Kidney epithelial cell (primary cell): Measurements from ENCODE around the gene SETBP1. TPM values are rescaled to one million over a fixed set of nuclear protein-coding genes. Genes with fewer than 3 reads are reported as not detected.

ENCODE experiments used
- DNase-seq: peaks from one replicate; pipeline ENCODE4 v3.0.0-alpha.2; 2010; ENCODE audit warnings: low read depth
- H3K27me3 ChIP-seq: 2 replicates; pipeline ENCODE4 v1.6.0; 2011; ENCODE audit warnings: low read length; ENCODE audit not compliant: control insufficient read depth, insufficient read depth
- H3K36me3 ChIP-seq: 2 replicates; pipeline ENCODE4 v1.5.1; 2011; ENCODE audit warnings: low read length; ENCODE audit not compliant: control insufficient read depth, insufficient read depth
- H3K4me3 ChIP-seq: 2 replicates; pipeline ENCODE4 v1.5.1; 2011; ENCODE audit warnings: low read depth, mild to moderate bottlenecking, control low read depth, low read length
- CTCF ChIP-seq: IDR thresholded peaks from 2 replicates; pipeline ENCODE4 v1.5.1; 2011; ENCODE audit warnings: mild to moderate bottlenecking, moderate library complexity, low read length, control low read depth, inconsistent platforms; ENCODE audit not compliant: insufficient read depth, poor library complexity, severe bottlenecking
- total RNA-seq: library from RNA; depleted of rRNA; stranded (reverse); fragments of >200 nt; gene quantifications from 2 replicates; pipeline ENCODE4 v1.2.3, GENCODE V29; 2015

SETBP1 gene
- total RNA-seq, 1 donor from 2014 or later, result 2.9 TPM

DNA sequence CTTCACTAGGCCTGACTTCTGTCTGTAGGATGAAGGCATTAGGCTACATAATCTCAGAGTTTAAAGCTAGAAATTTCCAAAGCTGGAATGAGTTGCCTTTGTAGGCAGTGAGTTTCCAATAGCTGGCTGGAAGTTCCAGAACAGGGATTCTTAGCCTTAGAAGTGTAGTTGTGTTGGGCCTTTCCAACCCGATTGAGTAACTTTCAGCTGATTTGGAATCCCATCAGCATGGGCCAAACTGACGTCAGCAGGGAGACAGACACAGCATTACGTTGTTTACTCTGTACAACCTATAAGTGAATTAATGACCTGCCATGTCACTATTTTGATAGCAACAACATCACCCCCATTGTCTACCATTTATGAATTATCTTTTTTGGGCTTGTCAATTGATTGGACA, 56.9 kb downstream of the SETBP1 start:
- no peak for TF ChIP-seq CTCF
- no peak for DNase-seq
- Histone ChIP-seq H3K4me3 (no peak overlapping the region), H3K27me3 (no peaks in the 10 kb centered on the region), H3K36me3 (no peaks in the 10 kb centered on the region)

- H3K27me3 ChIP-seq, result peaks cover 6% of the 10 kb centered on the region
- TF ChIP-seq CTCF, result no peak
- H3K4me3 ChIP-seq, result no peak overlapping the region
- no peaks in the 10 kb centered on the region for H3K36me3 ChIP-seq
- DNase-seq, result no peak
These were observed 59.3 kb downstream of the SETBP1 start for GRCh38 chr18:44740000-44740399.

DNA sequence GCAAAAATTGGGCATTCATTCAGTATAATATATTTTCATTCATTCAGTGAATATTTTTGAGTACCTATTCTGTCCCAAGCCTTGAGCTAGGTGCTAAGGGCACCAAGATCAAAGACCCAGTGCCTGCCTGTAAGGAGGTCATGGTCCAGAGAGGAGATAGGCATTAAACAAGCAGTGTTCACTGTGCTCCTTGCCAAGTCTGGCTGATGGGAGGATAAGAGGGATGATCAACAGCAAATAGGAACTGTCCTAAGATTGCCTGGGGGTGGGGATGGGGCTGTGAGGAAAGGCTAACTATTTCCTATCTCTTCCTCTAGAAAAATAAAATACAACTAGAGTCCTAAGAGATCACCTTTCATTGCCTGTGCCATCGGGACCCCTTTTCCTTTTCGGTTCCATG, 60.4 kb downstream of the SETBP1 start:
- Histone ChIP-seq H3K27me3 (peaks cover 6% of the 10 kb centered on the region), H3K4me3 (no peak overlapping the region), H3K36me3 (no peaks in the 10 kb centered on the region)
- no peak for TF ChIP-seq CTCF
- DNase-seq, result no peak

DNA sequence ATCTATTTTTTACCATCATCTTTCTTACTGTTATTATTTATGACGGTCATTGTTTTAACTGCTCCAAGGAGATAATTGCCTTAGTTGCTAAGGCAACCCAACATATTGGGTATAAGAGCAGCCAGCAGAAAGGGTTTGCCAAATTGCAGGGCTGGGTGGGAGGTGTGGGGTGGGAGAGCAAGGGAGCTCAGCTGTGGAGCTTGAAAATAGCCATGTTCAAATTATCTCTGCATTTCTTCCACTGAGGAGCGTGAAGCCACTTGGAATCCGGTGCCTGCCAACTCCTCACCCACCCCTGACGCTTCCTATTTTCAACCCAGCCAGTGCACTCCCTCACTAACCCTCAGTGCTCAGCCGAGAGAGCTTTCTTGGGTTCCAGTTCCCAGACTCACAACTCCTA, 60.8 kb downstream of the SETBP1 start:
- H3K36me3 ChIP-seq, result no peaks in the 10 kb centered on the region
- TF ChIP-seq CTCF, result no peak
- no peak overlapping the region for H3K4me3 ChIP-seq
- peaks cover 6% of the 10 kb centered on the region for H3K27me3 ChIP-seq
- no peak for DNase-seq

- H3K27me3 ChIP-seq, result peaks cover 6% of the 10 kb centered on the region
- H3K4me3 ChIP-seq, result no peak overlapping the region
- no peaks in the 10 kb centered on the region for H3K36me3 ChIP-seq
- no peak for TF ChIP-seq CTCF
- no peak for DNase-seq
These were observed 61.4 kb downstream of the SETBP1 start for GRCh38 chr18:44742126-44742525.

- TF ChIP-seq CTCF, result no peak
- H3K36me3 ChIP-seq, result no peaks in the 10 kb centered on the region
- DNase-seq, result peak; percentile 35
- peaks cover 6% of the 10 kb centered on the region for H3K27me3 ChIP-seq
- no peak overlapping the region for H3K4me3 ChIP-seq
These were observed 62.1 kb downstream of the SETBP1 start for GRCh38 chr18:44742718-44743311.
